Breast epithelium (tissue), 3 donors: ENCODE measurements around the gene TMEM8B.

Experiments
- CTCF ChIP-seq, 3 donors: fragments of 450-650 bp; IDR thresholded peaks; one replicate each; pipeline ENCODE4 v1.5.1; 2016 to 2017; ENCODE audit warnings: antibody characterized with exemption in 3 of 3, mild to moderate bottlenecking in 3 of 3, moderate library complexity in 3 of 3
- POLR2A ChIP-seq: fragments of 450-650 bp; IDR thresholded peaks from one replicate; pipeline ENCODE4 v1.6.1; 2016; ENCODE audit warnings: antibody characterized with exemption, mild to moderate bottlenecking, moderate library complexity

- TF ChIP-seq CTCF (IDR thresholded peaks at IDR 0.05) (no peak), POLR2A (no peak)
Measured at GRCh38 chr9:35856882-35857281, 27.9 kb downstream of the TMEM8B start.
